ENCODE data around the gene SPOUT1.

DNA sequence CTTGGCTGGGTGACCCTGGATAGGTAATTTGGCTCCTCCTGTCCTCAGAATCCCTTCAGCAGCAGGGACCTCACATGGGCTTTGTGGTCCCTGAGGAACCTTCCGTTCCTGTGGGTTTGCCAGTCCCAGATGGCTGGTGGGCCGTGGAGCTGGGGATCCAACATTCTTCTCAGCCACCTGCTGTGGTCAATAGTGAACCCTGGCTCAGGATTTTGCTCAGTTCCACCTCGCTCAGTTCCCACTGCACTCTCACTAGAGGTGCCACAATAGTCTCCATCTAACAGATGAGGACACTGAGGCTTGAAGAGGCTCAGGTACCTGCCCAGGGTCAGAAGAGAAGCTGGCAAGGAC is 17.1 kb upstream of the SPOUT1 start:
- TF ChIP-seq, protein P1, sequence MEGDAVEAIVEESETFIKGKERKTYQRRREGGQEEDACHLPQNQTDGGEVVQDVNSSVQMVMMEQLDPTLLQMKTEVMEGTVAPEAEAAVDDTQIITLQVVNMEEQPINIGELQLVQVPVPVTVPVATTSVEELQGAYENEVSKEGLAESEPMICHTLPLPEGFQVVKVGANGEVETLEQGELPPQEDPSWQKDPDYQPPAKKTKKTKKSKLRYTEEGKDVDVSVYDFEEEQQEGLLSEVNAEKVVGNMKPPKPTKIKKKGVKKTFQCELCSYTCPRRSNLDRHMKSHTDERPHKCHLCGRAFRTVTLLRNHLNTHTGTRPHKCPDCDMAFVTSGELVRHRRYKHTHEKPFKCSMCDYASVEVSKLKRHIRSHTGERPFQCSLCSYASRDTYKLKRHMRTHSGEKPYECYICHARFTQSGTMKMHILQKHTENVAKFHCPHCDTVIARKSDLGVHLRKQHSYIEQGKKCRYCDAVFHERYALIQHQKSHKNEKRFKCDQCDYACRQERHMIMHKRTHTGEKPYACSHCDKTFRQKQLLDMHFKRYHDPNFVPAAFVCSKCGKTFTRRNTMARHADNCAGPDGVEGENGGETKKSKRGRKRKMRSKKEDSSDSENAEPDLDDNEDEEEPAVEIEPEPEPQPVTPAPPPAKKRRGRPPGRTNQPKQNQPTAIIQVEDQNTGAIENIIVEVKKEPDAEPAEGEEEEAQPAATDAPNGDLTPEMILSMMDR (IDR thresholded peaks at IDR 0.05) = no peak
- no peak for TF ChIP-seq POLR2A (IDR thresholded peaks at IDR 0.05)
- no peak for TF ChIP-seq EP300 (IDR thresholded peaks at IDR 0.05)
- TF ChIP-seq POLR2AphosphoS5 (IDR thresholded peaks at IDR 0.05) = no peak

Measured in sigmoid colon (tissue), 4 donors.